Measurements from ENCODE around the gene MRPS24.
"Not testable (repeated sequence)": the region's sequence is repeated elsewhere in the genome, so short reads cannot be mapped to it uniquely, and the experiment has no call there.

MRPS24 gene

DNA sequence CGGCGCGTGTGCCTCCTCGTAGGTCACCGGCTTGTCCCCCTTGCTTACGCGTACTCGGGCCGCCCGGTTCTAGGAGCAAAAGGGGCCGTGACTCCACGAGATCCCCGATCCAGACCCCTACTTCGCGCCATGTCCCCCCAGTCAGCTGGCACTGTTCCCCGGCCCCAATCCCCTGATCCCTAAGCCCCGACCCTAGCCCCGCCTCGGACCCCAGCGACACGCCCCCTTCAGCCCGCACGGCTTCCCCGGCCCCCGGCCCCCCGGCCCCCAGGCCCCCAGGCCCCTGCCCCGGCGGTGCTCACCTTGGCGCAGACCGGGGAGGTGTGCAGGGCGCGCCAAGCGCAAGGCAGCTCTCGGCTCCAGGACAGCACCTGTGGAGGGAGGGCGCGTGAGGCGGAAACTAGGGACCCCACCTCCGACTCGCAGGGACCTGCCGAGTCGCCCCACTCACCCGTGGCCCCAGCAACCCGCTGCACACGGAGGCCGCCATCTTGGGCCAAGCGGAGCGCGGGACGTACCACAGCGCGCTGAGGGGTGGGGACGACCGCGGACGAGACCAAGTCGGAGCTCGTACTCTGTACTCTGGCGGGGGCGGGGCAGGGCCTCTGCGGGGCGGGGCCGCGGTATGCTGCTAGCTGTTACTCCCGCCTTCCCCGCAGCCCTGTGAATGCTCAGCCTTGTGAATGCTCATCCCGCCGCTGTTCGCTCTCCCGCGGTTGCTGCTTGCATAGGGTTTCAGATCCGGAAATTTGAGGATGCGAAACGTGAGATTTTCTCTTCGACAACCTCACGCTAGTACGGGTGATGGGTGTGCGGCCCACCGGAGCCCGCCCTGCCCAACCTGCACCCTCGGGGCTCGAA lies at the start of gene MRPS24:
TSS of gene MRPS24 (minus strand) at position 512 of the 861 bp plus-strand sequence. CDS start at position 490, 22 bp downstream.
- peak; percentile 98 for DNase-seq (ENCODE audit: insufficient read length, low spot score)
- no peak for FAIRE-seq
- TF ChIP-seq POLR2A (IDR thresholded peaks at IDR 0.05; ENCODE audit: low read depth, low read length) = peak; percentile 98

DNA sequence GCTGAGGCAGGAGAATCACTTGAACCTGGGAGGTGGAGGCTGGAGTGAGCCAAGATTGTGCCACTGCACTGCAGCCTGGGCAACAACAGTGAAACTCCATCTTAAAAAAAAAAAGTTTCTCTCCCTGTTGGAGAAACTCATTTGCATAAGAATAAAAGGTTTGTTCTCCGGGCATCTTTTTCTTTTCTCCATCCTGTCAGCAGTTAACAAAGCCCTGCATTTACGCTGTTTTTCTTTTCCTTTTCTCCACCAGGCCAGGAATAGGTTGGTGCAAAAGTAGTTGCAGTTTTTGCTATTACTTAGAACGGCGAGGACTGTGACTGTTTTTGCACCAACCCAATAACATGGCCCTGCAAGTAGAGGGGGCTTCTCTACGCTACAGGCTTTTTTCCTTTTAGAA lies 46.6 kb upstream of the MRPS24 start:
- TF ChIP-seq POLR2A (IDR thresholded peaks at IDR 0.05; ENCODE audit: low read depth, low read length) = no peak
- FAIRE-seq (no peak), DNase-seq (ENCODE audit: insufficient read length, low spot score) (no peak)

GRCh38 chr7:43914795-43915194 lies 45.5 kb upstream of the MRPS24 start:
- FAIRE-seq (no peak), DNase-seq (ENCODE audit: insufficient read length, low spot score) (no peak)
- TF ChIP-seq POLR2A (IDR thresholded peaks at IDR 0.05; ENCODE audit: low read depth, low read length) = no peak

DNA sequence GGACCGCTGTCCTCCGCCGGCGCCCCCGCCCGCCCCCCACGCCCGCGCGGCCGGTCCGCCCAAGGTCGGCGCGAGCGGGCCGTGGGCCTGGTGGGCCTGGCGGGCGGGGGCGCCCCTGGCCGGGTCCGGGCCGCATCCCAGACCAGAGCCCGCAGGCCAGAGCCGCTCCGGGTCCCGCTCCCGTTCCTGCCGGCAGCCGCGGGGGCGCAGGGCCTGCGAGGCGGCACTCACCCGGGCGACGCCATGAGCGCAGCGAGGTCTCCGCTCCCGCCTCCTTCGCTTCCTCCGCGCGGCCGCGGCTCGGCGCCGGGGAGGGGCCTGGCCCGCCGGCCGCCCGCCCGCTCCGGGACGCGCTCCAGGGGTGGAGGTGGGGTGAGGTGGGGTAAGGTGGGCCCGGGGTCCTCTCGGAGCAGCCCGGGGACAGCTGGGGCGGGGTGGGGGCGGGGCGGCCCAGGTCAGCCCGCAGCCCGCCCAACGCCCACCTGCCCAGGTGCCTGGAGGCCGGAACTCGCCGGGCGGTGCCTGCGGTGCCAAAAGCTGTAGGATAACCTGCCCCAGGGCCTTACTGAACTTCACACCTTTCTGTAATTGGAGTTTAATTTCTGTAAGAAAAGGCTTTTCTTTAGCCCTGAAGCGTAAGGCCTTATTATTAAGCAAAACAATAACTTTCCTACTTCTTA lies 37.2 kb upstream of the MRPS24 start, which contains the start of gene URGCP:
TSS of gene URGCP (minus strand) at position 266 of the 680 bp plus-strand sequence. CDS start at position 245, 21 bp downstream.
- peak; percentile 82 for DNase-seq (ENCODE audit: insufficient read length, low spot score)
- TF ChIP-seq POLR2A (IDR thresholded peaks at IDR 0.05; ENCODE audit: low read depth, low read length) = peak; percentile 95
- no peak for FAIRE-seq

- no peak for TF ChIP-seq POLR2A (IDR thresholded peaks at IDR 0.05; ENCODE audit: low read depth, low read length)
- no peak for FAIRE-seq
- peak; percentile 57 for DNase-seq (ENCODE audit: insufficient read length, low spot score)
Observed at GRCh38 chr7:43905956-43906330, 36.6 kb upstream of the MRPS24 start.

DNA sequence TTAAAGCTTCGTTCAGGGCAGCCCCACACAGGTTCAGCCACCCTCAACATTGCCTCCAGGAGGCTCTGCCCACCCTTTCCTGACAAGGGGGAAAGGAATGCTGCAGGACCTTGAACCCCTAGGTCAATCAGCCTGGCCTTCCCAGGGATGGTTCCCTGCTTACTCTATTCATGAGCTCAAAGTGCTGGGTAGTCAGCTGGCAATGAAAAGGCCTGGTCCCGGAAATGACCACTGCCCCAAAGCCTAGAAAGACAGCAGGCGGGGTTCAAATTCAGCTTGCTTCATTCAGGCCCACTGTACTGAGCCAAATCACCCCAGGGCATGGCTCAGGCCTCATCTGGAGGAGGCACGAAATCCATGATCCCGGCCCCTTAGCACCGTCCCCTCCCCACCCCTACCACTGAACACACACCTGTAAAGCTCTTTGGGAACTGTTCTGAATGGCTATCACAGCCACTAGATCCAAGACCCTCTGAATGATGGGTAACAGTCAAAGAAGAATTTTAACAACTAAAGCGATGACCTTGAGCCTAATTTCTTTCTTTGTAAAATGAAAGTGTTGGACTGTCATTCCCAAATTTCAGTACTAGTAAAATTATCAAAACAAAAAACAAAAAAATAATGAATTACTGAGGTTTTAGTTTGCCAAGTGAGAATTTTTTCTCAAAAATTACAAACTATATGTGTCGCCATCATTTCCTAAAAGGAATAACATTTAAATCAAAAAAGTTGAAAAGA lies 36.1 kb upstream of the MRPS24 start:
- peak; percentile 97 for DNase-seq (ENCODE audit: insufficient read length, low spot score)
- TF ChIP-seq POLR2A (IDR thresholded peaks at IDR 0.05; ENCODE audit: low read depth, low read length) = no peak
- FAIRE-seq = peak; percentile 43

DNA sequence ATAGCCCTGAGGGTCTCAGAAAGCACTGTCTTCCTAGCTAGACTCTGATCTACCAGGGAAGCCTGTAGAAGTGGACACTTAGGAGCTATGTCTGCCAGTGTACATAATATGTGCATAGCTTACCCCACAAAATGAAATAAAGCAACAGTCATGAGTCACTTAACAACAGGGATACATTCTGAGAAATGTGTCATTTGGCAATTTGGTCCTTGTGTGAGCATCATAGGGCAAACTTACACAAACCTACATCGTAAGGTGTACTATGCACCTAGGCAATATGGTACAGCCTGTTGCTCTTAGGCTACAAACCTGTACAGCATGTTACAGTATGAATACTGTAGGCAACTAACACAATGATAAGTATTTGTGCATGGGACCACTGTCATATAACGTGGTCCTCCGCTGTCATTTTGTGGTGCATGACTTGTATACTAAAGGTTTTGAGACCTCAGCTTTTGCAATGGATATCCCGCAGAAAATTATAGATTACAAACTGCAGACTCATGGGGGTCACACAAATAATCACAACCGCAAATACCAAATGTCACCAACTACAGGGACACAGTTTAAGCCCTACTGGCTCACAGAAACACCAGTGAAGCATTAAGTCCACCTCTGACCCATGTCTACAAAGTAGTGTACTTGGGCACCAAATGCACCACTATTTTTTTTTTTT lies 35.4 kb upstream of the MRPS24 start:
- no peak for TF ChIP-seq POLR2A (IDR thresholded peaks at IDR 0.05; ENCODE audit: low read depth, low read length)
- peak; percentile 90 for FAIRE-seq
- DNase-seq (ENCODE audit: insufficient read length, low spot score) = peak; percentile 47

DNA sequence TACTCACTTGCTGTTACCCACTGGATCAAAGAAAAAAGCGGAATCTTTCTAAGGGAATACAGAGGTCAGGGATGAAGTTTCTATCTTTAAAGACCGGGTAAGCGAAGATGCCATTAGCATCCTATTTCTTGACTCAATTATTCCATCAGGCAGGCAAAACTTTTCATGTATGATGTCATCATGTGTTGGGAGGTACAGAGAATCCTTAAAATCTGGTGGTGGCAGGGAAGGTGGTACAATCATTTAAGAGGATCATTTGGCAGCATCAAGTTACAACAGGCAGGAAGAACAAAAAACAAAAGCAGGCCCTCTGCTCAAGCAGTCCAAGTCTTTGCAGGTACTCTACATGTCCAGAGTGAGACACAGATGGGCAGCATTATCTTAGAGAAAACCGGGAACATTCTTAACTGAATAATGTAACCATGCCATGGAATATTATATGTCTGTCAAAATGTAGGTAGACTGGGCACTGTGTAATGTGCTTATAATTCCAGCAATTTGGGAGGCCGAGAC lies 33.3 kb upstream of the MRPS24 start:
- DNase-seq (ENCODE audit: insufficient read length, low spot score) (no peak), FAIRE-seq (no peak)
- no peak for TF ChIP-seq POLR2A (IDR thresholded peaks at IDR 0.05; ENCODE audit: low read depth, low read length)

GRCh38 chr7:43898571-43898970 lies 29.3 kb upstream of the MRPS24 start:
- not testable (repeated sequence) for FAIRE-seq; DNase-seq (ENCODE audit: insufficient read length, low spot score)

- no peak for TF ChIP-seq POLR2A (IDR thresholded peaks at IDR 0.05; ENCODE audit: low read depth, low read length)
- DNase-seq (ENCODE audit: insufficient read length, low spot score) = no peak
- no peak for FAIRE-seq
Observed at GRCh38 chr7:43895847-43896415, 26.6 kb upstream of the MRPS24 start.

DNA sequence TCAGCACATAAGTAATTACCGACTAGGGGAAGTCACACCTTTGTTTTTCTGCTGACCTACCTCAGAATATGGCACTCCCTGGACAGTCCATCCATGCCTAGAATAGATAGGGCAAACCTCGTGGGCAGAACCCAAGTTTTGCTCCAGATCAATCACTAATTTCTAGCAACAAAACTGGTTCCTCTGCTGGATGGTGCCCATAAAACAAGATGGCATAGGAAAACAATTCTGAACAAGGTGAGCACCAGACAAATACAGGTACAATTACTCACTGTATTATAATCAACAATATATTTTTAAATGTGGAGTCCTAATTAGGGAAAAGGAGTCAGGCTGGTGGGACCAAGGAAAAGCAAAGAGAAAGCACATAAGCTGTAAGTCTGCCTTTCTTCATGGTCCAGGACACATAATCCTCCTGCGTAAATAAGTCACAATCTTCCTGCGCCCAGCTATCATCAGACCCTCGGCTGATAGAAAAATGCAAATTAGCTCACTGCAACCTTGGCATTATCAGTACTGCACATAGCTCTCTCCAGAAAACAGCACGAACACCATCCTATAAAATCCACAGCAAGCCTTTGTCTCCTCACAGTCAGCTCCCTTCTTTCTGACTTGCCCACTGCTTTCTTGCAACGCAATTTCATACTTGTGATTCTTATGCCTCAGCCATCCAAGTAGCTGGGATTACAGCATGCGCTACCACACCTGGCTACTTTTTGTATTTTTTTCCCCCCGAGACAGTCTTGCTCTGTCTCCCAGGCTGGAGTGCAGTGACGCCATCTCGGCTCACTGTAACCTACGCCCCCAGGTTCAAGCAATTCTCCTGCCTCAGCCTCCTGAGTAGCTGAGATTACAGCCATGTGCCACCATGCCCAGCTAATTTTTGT lies 22.0 kb upstream of the MRPS24 start:
- FAIRE-seq = no peak
- DNase-seq (ENCODE audit: insufficient read length, low spot score) = no peak
- TF ChIP-seq POLR2A (IDR thresholded peaks at IDR 0.05; ENCODE audit: low read depth, low read length) = no peak

DNA sequence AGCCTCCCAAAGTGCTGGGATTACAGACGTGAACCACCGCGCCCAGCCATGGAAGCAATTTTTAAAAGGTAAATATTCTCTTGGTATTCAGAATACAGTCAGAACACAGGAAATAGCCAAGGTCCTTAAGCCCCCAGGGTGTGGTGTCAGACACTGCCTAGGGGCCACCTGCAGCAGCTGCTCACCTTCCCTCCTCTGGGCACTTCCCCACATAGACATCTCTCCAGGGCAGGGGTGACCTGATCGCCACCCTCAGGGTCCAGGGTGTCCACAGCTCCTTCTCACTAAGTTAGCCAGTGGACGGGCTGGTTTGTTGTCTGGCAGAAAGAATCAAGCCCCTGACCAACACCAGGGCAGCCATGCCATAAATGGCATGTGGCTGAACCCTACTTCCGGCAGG lies 21.2 kb upstream of the MRPS24 start:
- FAIRE-seq (no peak), DNase-seq (ENCODE audit: insufficient read length, low spot score) (no peak)
- TF ChIP-seq POLR2A (IDR thresholded peaks at IDR 0.05; ENCODE audit: low read depth, low read length) = no peak
